SKM-1 treated with dmso at 0.1 percent for 144 hours (cell line): Measurements from ENCODE around the gene WSB2.

Experiments
- DNase-seq: peaks from one replicate; lab custom pipeline; 2025; ENCODE audit not compliant: unreplicated experiment; lab: John Stamatoyannopoulos, UW

The WSB2 gene

GRCh38 chr12:118061873-118062843 is 1.2 kb upstream of the WSB2 start:
- no peak for DNase-seq

GRCh38 chr12:118060301-118061010 is 523 bp downstream of the WSB2 start:
- DNase-seq = no peak

GRCh38 chr12:118059341-118060191 is 1.4 kb downstream of the WSB2 start:
- DNase-seq = no peak

GRCh38 chr12:118058881-118059280 is 2.1 kb downstream of the WSB2 start:
- DNase-seq = no peak

- DNase-seq = no peak
Measured at GRCh38 chr12:118058227-118058626, 2.8 kb downstream of the WSB2 start.

- DNase-seq = no peak
Measured at GRCh38 chr12:118055865-118056773, 4.9 kb downstream of the WSB2 start.

- peak; percentile 33 for DNase-seq
Measured at GRCh38 chr12:118055144-118055557, 5.8 kb downstream of the WSB2 start.

- no peak for DNase-seq
Measured at GRCh38 chr12:118053071-118053985, 7.7 kb downstream of the WSB2 start.

GRCh38 chr12:118052324-118053070 is 8.5 kb downstream of the WSB2 start:
- DNase-seq = no peak

GRCh38 chr12:118050972-118051910 is 9.7 kb downstream of the WSB2 start:
- DNase-seq = no peak

GRCh38 chr12:118046430-118046829 is 14.5 kb downstream of the WSB2 start:
- DNase-seq = no peak

- no peak for DNase-seq
Measured at GRCh38 chr12:118044577-118044976, 16.4 kb downstream of the WSB2 start.

GRCh38 chr12:118044075-118044474 is 16.9 kb downstream of the WSB2 start:
- DNase-seq = no peak

GRCh38 chr12:118042091-118042490 is 18.9 kb downstream of the WSB2 start:
- DNase-seq = no peak

GRCh38 chr12:118038137-118038536 is 22.8 kb downstream of the WSB2 start:
- no peak for DNase-seq

- no peak for DNase-seq
Measured at GRCh38 chr12:118036672-118037411, 24.1 kb downstream of the WSB2 start.
